Measurements from ENCODE around the gene KRT85. TPM values are rescaled to one million over a fixed set of nuclear protein-coding genes. Genes with fewer than 3 reads are reported as not detected.

KRT85 gene
- polyA plus RNA-seq (2013, experiment 1 of 2) = not detected
- not detected for polyA plus RNA-seq (2013, experiment 2 of 2)

- Histone ChIP-seq H3K79me1 (ENCODE audit: low read length) (no peaks in the 10 kb centered on the region), H2BK5ac (ENCODE audit: low read length) (no peak within 1 kb of the TSS), H3K79me2 (ENCODE audit: control insufficient read depth, insufficient read depth, low read length) (no peaks in the 10 kb centered on the region), H3K4me1 (ENCODE audit: control insufficient read depth, low read depth, low read length) (no peaks in the 10 kb centered on the region), H2BK15ac (replicated peaks; ENCODE audit: low read depth) (no peak within 1 kb of the TSS), H3K4ac (ENCODE audit: low read depth, low read length) (no peak within 1 kb of the TSS), H3K4me3 (ENCODE audit: low read length) (no peak within 1 kb of the TSS), H3K27ac (ENCODE audit: low read depth, low read length) (no peak within 1 kb of the TSS), H3K36me3 (ENCODE audit: control insufficient read depth, insufficient read depth, low read length) (no peaks in the 10 kb centered on the region), H2AK5ac (ENCODE audit: low read length) (no peak within 1 kb of the TSS), H3K27me3 (ENCODE audit: insufficient read depth, low read length, poor library complexity) (no peaks in the 10 kb centered on the region), H4K5ac (ENCODE audit: low read length) (no peak within 1 kb of the TSS), H4K8ac (ENCODE audit: low read depth, low read length) (no peak within 1 kb of the TSS), H3K23ac (ENCODE audit: low read length) (no peak within 1 kb of the TSS), H3K18ac (ENCODE audit: low read length) (no peak within 1 kb of the TSS), H3K4me2 (ENCODE audit: low read length) (no peak within 1 kb of the TSS), H2BK120ac (ENCODE audit: low read depth, low read length) (no peak within 1 kb of the TSS), H3K56ac (ENCODE audit: low read length) (no peak within 1 kb of the TSS), H3K9ac (ENCODE audit: low read length) (no peak within 1 kb of the TSS)
- no peak for DNase-seq
- WGBS (ENCODE audit: extremely low coverage, insufficient coverage, low lambda C conversion rate) = no CpG with 5 or more reads among the region's 42 CpGs
These were observed at the start of gene KRT85 for GRCh38 chr12:52366738-52367485. KRT85 (minus strand) TSS chr12:52367481; CDS start chr12:52367405, 76 bp downstream.

- no CpG with 5 or more reads among the region's 1 CpG for WGBS (ENCODE audit: extremely low coverage, insufficient coverage, low lambda C conversion rate)
- no peak overlapping the region for H3K9ac ChIP-seq (ENCODE audit: low read length)
- no peaks in the 10 kb centered on the region for H3K36me3 ChIP-seq (ENCODE audit: control insufficient read depth, insufficient read depth, low read length)
- H3K18ac ChIP-seq (ENCODE audit: low read length) = no peak overlapping the region
- H3K27me3 ChIP-seq (ENCODE audit: insufficient read depth, low read length, poor library complexity) = no peaks in the 10 kb centered on the region
- H2BK5ac ChIP-seq (ENCODE audit: low read length) = no peak overlapping the region
- no peak for DNase-seq
- H3K23ac ChIP-seq (ENCODE audit: low read length) = no peak overlapping the region
- H4K5ac ChIP-seq (ENCODE audit: low read length) = no peak overlapping the region
- no peak overlapping the region for H3K4ac ChIP-seq (ENCODE audit: low read depth, low read length)
- no peaks in the 10 kb centered on the region for H3K79me2 ChIP-seq (ENCODE audit: control insufficient read depth, insufficient read depth, low read length)
- H3K79me1 ChIP-seq (ENCODE audit: low read length) = no peaks in the 10 kb centered on the region
- no peak overlapping the region for H3K27ac ChIP-seq (ENCODE audit: low read depth, low read length)
- H3K4me3 ChIP-seq (ENCODE audit: low read length) = no peak overlapping the region
- H4K8ac ChIP-seq (ENCODE audit: low read depth, low read length) = no peak overlapping the region
- H3K56ac ChIP-seq (ENCODE audit: low read length) = no peak overlapping the region
- no peak overlapping the region for H2AK5ac ChIP-seq (ENCODE audit: low read length)
- no peak overlapping the region for H3K4me2 ChIP-seq (ENCODE audit: low read length)
- H3K4me1 ChIP-seq (ENCODE audit: control insufficient read depth, low read depth, low read length) = no peaks in the 10 kb centered on the region
- no peak overlapping the region for H2BK15ac ChIP-seq (replicated peaks; ENCODE audit: low read depth)
- H2BK120ac ChIP-seq (ENCODE audit: low read depth, low read length) = no peak overlapping the region
These were observed 49.5 kb upstream of the KRT85 start for GRCh38 chr12:52416795-52417194.

GRCh38 chr12:52415870-52416750 is 48.8 kb upstream of the KRT85 start:
- H4K5ac ChIP-seq (ENCODE audit: low read length) = no peak overlapping the region
- no peak overlapping the region for H3K4ac ChIP-seq (ENCODE audit: low read depth, low read length)
- H2AK5ac ChIP-seq (ENCODE audit: low read length) = no peak overlapping the region
- no CpG with 5 or more reads among the region's 10 CpGs for WGBS (ENCODE audit: extremely low coverage, insufficient coverage, low lambda C conversion rate)
- H4K8ac ChIP-seq (ENCODE audit: low read depth, low read length) = no peak overlapping the region
- H3K56ac ChIP-seq (ENCODE audit: low read length) = no peak overlapping the region
- no peak overlapping the region for H3K18ac ChIP-seq (ENCODE audit: low read length)
- no peak overlapping the region for H2BK120ac ChIP-seq (ENCODE audit: low read depth, low read length)
- no peaks in the 10 kb centered on the region for H3K27me3 ChIP-seq (ENCODE audit: insufficient read depth, low read length, poor library complexity)
- H3K23ac ChIP-seq (ENCODE audit: low read length) = no peak overlapping the region
- no peak overlapping the region for H3K27ac ChIP-seq (ENCODE audit: low read depth, low read length)
- H2BK5ac ChIP-seq (ENCODE audit: low read length) = no peak overlapping the region
- H3K79me1 ChIP-seq (ENCODE audit: low read length) = no peaks in the 10 kb centered on the region
- H3K4me3 ChIP-seq (ENCODE audit: low read length) = no peak overlapping the region
- H3K9ac ChIP-seq (ENCODE audit: low read length) = no peak overlapping the region
- no peak for DNase-seq
- no peaks in the 10 kb centered on the region for H3K4me1 ChIP-seq (ENCODE audit: control insufficient read depth, low read depth, low read length)
- no peak overlapping the region for H3K4me2 ChIP-seq (ENCODE audit: low read length)
- H2BK15ac ChIP-seq (replicated peaks; ENCODE audit: low read depth) = no peak overlapping the region
- H3K36me3 ChIP-seq (ENCODE audit: control insufficient read depth, insufficient read depth, low read length) = no peaks in the 10 kb centered on the region
- no peaks in the 10 kb centered on the region for H3K79me2 ChIP-seq (ENCODE audit: control insufficient read depth, insufficient read depth, low read length)

- Histone ChIP-seq H3K36me3 (ENCODE audit: control insufficient read depth, insufficient read depth, low read length) (no peaks in the 10 kb centered on the region), H3K4ac (ENCODE audit: low read depth, low read length) (no peak overlapping the region), H4K8ac (ENCODE audit: low read depth, low read length) (no peak overlapping the region), H3K18ac (ENCODE audit: low read length) (no peak overlapping the region), H3K27ac (ENCODE audit: low read depth, low read length) (no peak overlapping the region), H2BK5ac (ENCODE audit: low read length) (no peak overlapping the region), H3K23ac (ENCODE audit: low read length) (no peak overlapping the region), H3K9ac (ENCODE audit: low read length) (no peak overlapping the region), H2BK15ac (replicated peaks; ENCODE audit: low read depth) (no peak overlapping the region), H3K27me3 (ENCODE audit: insufficient read depth, low read length, poor library complexity) (no peaks in the 10 kb centered on the region), H3K4me2 (ENCODE audit: low read length) (no peak overlapping the region), H3K4me3 (ENCODE audit: low read length) (no peak overlapping the region), H4K5ac (ENCODE audit: low read length) (no peak overlapping the region), H3K79me1 (ENCODE audit: low read length) (no peaks in the 10 kb centered on the region), H2AK5ac (ENCODE audit: low read length) (no peak overlapping the region), H3K4me1 (ENCODE audit: control insufficient read depth, low read depth, low read length) (no peaks in the 10 kb centered on the region), H2BK120ac (ENCODE audit: low read depth, low read length) (no peak overlapping the region), H3K56ac (ENCODE audit: low read length) (no peak overlapping the region), H3K79me2 (ENCODE audit: control insufficient read depth, insufficient read depth, low read length) (no peaks in the 10 kb centered on the region)
- DNase-seq = no peak
- WGBS (ENCODE audit: extremely low coverage, insufficient coverage, low lambda C conversion rate) = no CpG with 5 or more reads among the region's 5 CpGs
These were observed 47.7 kb upstream of the KRT85 start for GRCh38 chr12:52414936-52415335.

GRCh38 chr12:52413782-52414345 is 46.6 kb upstream of the KRT85 start:
- Histone ChIP-seq H4K8ac (ENCODE audit: low read depth, low read length) (no peak overlapping the region), H4K5ac (ENCODE audit: low read length) (no peak overlapping the region), H3K27me3 (ENCODE audit: insufficient read depth, low read length, poor library complexity) (no peaks in the 10 kb centered on the region), H2BK5ac (ENCODE audit: low read length) (no peak overlapping the region), H3K4me1 (ENCODE audit: control insufficient read depth, low read depth, low read length) (no peaks in the 10 kb centered on the region), H3K27ac (ENCODE audit: low read depth, low read length) (no peak overlapping the region), H2BK15ac (replicated peaks; ENCODE audit: low read depth) (no peak overlapping the region), H3K4ac (ENCODE audit: low read depth, low read length) (no peak overlapping the region), H3K79me2 (ENCODE audit: control insufficient read depth, insufficient read depth, low read length) (no peaks in the 10 kb centered on the region), H3K9ac (ENCODE audit: low read length) (no peak overlapping the region), H3K36me3 (ENCODE audit: control insufficient read depth, insufficient read depth, low read length) (no peaks in the 10 kb centered on the region), H3K79me1 (ENCODE audit: low read length) (no peaks in the 10 kb centered on the region), H2AK5ac (ENCODE audit: low read length) (no peak overlapping the region), H3K18ac (ENCODE audit: low read length) (no peak overlapping the region), H3K4me3 (ENCODE audit: low read length) (no peak overlapping the region), H2BK120ac (ENCODE audit: low read depth, low read length) (no peak overlapping the region), H3K56ac (ENCODE audit: low read length) (no peak overlapping the region), H3K23ac (ENCODE audit: low read length) (no peak overlapping the region), H3K4me2 (ENCODE audit: low read length) (no peak overlapping the region)
- peak; percentile 33 for DNase-seq
- no CpG with 5 or more reads among the region's 8 CpGs for WGBS (ENCODE audit: extremely low coverage, insufficient coverage, low lambda C conversion rate)
